HL-60 (cell line): ENCODE data around the gene ARHGAP11A.
A peak's percentile ranks its signal among the peaks of the same experiment; 100 is the strongest.

ENCODE experiments used
- DNase-seq, 2 experiments: peaks; one replicate each; pipeline ENCODE4 v3.0.0-alpha.2; 2010 to 2020; ENCODE audit warnings: low read depth in 1 of 2, low spot score in 1 of 2
- H3K27ac ChIP-seq: fragments of 250-450 bp; sonication (Bioruptor Pico); replicated peaks from 2 replicates; pipeline ENCODE4 v1.5.1; 2020; ENCODE audit warnings: mild to moderate bottlenecking, moderate library complexity
- H3K27me3 ChIP-seq: fragments of 250-450 bp; sonication (Bioruptor Pico); 2 replicates; pipeline ENCODE4 v1.5.1; 2021; ENCODE audit warnings: mild to moderate bottlenecking, moderate library complexity; ENCODE audit not compliant: insufficient read depth, poor library complexity, severe bottlenecking
- H3K4me3 ChIP-seq: replicated peaks from 2 replicates; pipeline ENCODE4 v1.5.1; 2011; ENCODE audit warnings: mild to moderate bottlenecking, control low read depth, low read length; ENCODE audit not compliant: insufficient read depth
- CTCF ChIP-seq: IDR thresholded peaks from one replicate; pipeline ENCODE4 v1.5.1; 2011; ENCODE audit warnings: low read length, control low read depth, inconsistent platforms; ENCODE audit not compliant: insufficient read depth
- GABPA ChIP-seq: IDR thresholded peaks from 2 replicates; pipeline ENCODE4 v1.6.1; 2012; ENCODE audit warnings: low read depth
- POLR2AphosphoS5 ChIP-seq: IDR thresholded peaks from 2 replicates; pipeline ENCODE4 v1.6.1; 2012; ENCODE audit warnings: low read depth
- REST ChIP-seq: IDR thresholded peaks from 2 replicates; pipeline ENCODE4 v1.6.1; 2012; ENCODE audit warnings: low read depth; ENCODE audit not compliant: insufficient replicate concordance
- SPI1 ChIP-seq: IDR thresholded peaks from 2 replicates; pipeline ENCODE4 v1.6.1; 2012; ENCODE audit warnings: low read depth, mild to moderate bottlenecking, borderline replicate concordance

The ARHGAP11A gene

GRCh38 chr15:32641517-32642059 lies 26.3 kb downstream of the ARHGAP11A start, which contains the start of gene SCG5:
Gene SCG5 (plus strand): TSS chr15:32641710. CDS start chr15:32643593, 1,883 bp downstream.
- no peaks in the 10 kb centered on the region for H3K27me3 ChIP-seq
- no peak for DNase-seq
- no peak within 1 kb of the TSS for H3K27ac ChIP-seq
- H3K4me3 ChIP-seq, result no peak within 1 kb of the TSS
- TF ChIP-seq POLR2AphosphoS5 (peak; percentile 38; the same call in 1 of the 2 replicates), SPI1 (no peak), CTCF (no peak), REST (no peak), GABPA (no peak)

GRCh38 chr15:32642667-32643435 lies 27.5 kb downstream of the ARHGAP11A start:
- Histone ChIP-seq H3K27ac (no peak overlapping the region), H3K4me3 (no peak overlapping the region)

More at GRCh38 chr15:32642667-32643435, 27.5 kb downstream of the ARHGAP11A start:
- no peaks in the 10 kb centered on the region for H3K27me3 ChIP-seq
- TF ChIP-seq CTCF, result no peak
- no peak for TF ChIP-seq SPI1
- TF ChIP-seq POLR2AphosphoS5, result no peak
- no peak for TF ChIP-seq REST
- no peak for TF ChIP-seq GABPA
- DNase-seq, result no peak
